Measurements from ENCODE around the gene MORN5.

MORN5 gene

DNA sequence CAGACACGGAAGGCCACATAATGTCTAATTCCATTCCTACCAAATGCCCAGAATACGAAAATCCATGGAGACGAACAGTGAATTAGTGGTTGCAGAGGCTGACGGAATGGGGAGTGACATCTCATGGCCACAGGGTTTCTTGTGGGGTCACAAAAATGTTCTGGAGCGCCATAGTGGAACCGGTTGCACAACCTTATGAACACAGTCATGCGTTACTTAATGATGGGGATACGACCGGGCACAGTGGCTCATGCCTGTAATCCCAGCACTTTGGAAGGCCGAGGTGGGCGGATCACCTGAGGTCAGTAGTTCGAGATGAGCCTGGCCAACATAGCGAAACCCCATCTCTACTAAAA, 40.6 kb upstream of the MORN5 start:
- H3K27ac ChIP-seq (ENCODE audit: extremely low read depth, low read depth, low read length), result no peak overlapping the region
- ChIA-PET CTCF (interaction anchor here (1.2 to 12.1 kb wide), 3 partner anchors 9 to 230 kb away, joined by 3 to 473 read pairs (median 371); partner anchors contain the start of gene TTLL11), POLR2A (no interaction called here)
- no peaks in the 10 kb centered on the region for H3K9me3 ChIP-seq (ENCODE audit: control insufficient read depth, insufficient read depth, low read depth, low read length)
- H3K4me3 ChIP-seq (ENCODE audit: low read depth, low read length), result no peak overlapping the region
- no peaks in the 10 kb centered on the region for H3K4me1 ChIP-seq (ENCODE audit: control insufficient read depth, insufficient read depth, low read length)
- no peaks in the 10 kb centered on the region for H3K36me3 ChIP-seq (ENCODE audit: control insufficient read depth in 2 of 2, insufficient read depth in 1 of 2, low read length in 2 of 2)
- no peak for TF ChIP-seq GLI4 (tag by site-specific recombination; IDR thresholded peaks at IDR 0.05)
- no peak for TF ChIP-seq GLI2 (tag by site-specific recombination; IDR thresholded peaks at IDR 0.05; ENCODE audit: borderline replicate concordance, low read depth)
- no peak for TF ChIP-seq TCF7L2 (IDR thresholded peaks at IDR 0.05; ENCODE audit: borderline replicate concordance, low read depth, low read length)
- TF ChIP-seq ZNF354C (tag by site-specific recombination; IDR thresholded peaks at IDR 0.05; ENCODE audit: borderline replicate concordance, low read depth), result no peak
- TF ChIP-seq, protein P1, sequence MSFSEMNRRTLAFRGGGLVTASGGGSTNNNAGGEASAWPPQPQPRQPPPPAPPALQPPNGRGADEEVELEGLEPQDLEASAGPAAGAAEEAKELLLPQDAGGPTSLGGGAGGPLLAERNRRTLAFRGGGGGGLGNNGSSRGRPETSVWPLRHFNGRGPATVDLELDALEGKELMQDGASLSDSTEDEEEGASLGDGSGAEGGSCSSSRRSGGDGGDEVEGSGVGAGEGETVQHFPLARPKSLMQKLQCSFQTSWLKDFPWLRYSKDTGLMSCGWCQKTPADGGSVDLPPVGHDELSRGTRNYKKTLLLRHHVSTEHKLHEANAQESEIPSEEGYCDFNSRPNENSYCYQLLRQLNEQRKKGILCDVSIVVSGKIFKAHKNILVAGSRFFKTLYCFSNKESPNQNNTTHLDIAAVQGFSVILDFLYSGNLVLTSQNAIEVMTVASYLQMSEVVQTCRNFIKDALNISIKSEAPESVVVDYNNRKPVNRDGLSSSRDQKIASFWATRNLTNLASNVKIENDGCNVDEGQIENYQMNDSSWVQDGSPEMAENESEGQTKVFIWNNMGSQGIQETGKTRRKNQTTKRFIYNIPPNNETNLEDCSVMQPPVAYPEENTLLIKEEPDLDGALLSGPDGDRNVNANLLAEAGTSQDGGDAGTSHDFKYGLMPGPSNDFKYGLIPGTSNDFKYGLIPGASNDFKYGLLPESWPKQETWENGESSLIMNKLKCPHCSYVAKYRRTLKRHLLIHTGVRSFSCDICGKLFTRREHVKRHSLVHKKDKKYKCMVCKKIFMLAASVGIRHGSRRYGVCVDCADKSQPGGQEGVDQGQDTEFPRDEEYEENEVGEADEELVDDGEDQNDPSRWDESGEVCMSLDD (tag by site-specific recombination; IDR thresholded peaks at IDR 0.05), result no peak
- no peak for TF ChIP-seq WT1 (tag by site-specific recombination; IDR thresholded peaks at IDR 0.05)
- TF ChIP-seq IKZF3 (tag by site-specific recombination; IDR thresholded peaks at IDR 0.05), result no peak
- no peak for TF ChIP-seq ZIC2 (tag by site-specific recombination; IDR thresholded peaks at IDR 0.05)
- no peak for TF ChIP-seq ZNF629 (tag by site-specific recombination; IDR thresholded peaks at IDR 0.05)
- TF ChIP-seq MYNN (tag by site-specific recombination; IDR thresholded peaks at IDR 0.05; ENCODE audit: borderline replicate concordance), result no peak
- no peak for TF ChIP-seq ZNF623 (tag by site-specific recombination; IDR thresholded peaks at IDR 0.05)
- TF ChIP-seq ZNF114 (tag by site-specific recombination; IDR thresholded peaks at IDR 0.05), result no peak
- TF ChIP-seq ZNF768 (tag by site-specific recombination; IDR thresholded peaks at IDR 0.05), result no peak
- TF ChIP-seq ZNF2 (tag by site-specific recombination; IDR thresholded peaks at IDR 0.05), result no peak
- TF ChIP-seq FEZF1 (tag by site-specific recombination; IDR thresholded peaks at IDR 0.05), result no peak
- no peak for TF ChIP-seq ZBTB48 (tag by site-specific recombination; IDR thresholded peaks at IDR 0.05)
- TF ChIP-seq, protein P2, sequence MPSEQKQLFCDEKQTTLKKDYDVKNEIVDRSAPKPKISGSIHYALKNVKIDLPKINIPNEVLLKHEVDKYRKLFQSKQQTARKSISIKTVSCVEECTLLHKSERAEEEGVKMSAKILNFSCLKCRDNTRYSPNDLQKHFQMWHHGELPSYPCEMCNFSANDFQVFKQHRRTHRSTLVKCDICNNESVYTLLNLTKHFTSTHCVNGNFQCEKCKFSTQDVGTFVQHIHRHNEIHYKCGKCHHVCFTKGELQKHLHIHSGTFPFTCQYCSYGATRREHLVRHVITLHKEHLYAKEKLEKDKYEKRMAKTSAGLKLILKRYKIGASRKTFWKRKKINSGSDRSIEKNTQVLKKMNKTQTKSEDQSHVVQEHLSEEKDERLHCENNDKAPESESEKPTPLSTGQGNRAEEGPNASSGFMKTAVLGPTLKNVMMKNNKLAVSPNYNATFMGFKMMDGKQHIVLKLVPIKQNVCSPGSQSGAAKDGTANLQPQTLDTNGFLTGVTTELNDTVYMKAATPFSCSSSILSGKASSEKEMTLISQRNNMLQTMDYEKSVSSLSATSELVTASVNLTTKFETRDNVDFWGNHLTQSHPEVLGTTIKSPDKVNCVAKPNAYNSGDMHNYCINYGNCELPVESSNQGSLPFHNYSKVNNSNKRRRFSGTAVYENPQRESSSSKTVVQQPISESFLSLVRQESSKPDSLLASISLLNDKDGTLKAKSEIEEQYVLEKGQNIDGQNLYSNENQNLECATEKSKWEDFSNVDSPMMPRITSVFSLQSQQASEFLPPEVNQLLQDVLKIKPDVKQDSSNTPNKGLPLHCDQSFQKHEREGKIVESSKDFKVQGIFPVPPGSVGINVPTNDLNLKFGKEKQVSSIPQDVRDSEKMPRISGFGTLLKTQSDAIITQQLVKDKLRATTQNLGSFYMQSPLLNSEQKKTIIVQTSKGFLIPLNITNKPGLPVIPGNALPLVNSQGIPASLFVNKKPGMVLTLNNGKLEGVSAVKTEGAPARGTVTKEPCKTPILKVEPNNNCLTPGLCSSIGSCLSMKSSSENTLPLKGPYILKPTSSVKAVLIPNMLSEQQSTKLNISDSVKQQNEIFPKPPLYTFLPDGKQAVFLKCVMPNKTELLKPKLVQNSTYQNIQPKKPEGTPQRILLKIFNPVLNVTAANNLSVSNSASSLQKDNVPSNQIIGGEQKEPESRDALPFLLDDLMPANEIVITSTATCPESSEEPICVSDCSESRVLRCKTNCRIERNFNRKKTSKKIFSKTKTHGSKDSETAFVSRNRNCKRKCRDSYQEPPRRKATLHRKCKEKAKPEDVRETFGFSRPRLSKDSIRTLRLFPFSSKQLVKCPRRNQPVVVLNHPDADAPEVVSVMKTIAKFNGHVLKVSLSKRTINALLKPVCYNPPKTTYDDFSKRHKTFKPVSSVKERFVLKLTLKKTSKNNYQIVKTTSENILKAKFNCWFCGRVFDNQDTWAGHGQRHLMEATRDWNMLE (tag by site-specific recombination; conservative IDR thresholded peaks at IDR 0.05; ENCODE audit: low read depth), result no peak
- no peak for TF ChIP-seq ZNF202 (tag by site-specific recombination; IDR thresholded peaks at IDR 0.05; ENCODE audit: borderline replicate concordance)
- TF ChIP-seq, protein P3, sequence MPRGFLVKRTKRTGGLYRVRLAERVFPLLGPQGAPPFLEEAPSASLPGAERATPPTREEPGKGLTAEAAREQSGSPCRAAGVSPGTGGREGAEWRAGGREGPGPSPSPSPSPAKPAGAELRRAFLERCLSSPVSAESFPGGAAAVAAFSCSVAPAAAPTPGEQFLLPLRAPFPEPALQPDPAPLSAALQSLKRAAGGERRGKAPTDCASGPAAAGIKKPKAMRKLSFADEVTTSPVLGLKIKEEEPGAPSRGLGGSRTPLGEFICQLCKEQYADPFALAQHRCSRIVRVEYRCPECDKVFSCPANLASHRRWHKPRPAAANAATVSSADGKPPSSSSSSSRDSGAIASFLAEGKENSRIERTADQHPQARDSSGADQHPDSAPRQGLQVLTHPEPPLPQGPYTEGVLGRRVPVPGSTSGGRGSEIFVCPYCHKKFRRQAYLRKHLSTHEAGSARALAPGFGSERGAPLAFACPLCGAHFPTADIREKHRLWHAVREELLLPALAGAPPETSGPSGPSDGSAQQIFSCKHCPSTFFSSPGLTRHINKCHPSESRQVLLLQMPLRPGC (tag by site-specific recombination; IDR thresholded peaks at IDR 0.05), result no peak
- TF ChIP-seq, protein P4, sequence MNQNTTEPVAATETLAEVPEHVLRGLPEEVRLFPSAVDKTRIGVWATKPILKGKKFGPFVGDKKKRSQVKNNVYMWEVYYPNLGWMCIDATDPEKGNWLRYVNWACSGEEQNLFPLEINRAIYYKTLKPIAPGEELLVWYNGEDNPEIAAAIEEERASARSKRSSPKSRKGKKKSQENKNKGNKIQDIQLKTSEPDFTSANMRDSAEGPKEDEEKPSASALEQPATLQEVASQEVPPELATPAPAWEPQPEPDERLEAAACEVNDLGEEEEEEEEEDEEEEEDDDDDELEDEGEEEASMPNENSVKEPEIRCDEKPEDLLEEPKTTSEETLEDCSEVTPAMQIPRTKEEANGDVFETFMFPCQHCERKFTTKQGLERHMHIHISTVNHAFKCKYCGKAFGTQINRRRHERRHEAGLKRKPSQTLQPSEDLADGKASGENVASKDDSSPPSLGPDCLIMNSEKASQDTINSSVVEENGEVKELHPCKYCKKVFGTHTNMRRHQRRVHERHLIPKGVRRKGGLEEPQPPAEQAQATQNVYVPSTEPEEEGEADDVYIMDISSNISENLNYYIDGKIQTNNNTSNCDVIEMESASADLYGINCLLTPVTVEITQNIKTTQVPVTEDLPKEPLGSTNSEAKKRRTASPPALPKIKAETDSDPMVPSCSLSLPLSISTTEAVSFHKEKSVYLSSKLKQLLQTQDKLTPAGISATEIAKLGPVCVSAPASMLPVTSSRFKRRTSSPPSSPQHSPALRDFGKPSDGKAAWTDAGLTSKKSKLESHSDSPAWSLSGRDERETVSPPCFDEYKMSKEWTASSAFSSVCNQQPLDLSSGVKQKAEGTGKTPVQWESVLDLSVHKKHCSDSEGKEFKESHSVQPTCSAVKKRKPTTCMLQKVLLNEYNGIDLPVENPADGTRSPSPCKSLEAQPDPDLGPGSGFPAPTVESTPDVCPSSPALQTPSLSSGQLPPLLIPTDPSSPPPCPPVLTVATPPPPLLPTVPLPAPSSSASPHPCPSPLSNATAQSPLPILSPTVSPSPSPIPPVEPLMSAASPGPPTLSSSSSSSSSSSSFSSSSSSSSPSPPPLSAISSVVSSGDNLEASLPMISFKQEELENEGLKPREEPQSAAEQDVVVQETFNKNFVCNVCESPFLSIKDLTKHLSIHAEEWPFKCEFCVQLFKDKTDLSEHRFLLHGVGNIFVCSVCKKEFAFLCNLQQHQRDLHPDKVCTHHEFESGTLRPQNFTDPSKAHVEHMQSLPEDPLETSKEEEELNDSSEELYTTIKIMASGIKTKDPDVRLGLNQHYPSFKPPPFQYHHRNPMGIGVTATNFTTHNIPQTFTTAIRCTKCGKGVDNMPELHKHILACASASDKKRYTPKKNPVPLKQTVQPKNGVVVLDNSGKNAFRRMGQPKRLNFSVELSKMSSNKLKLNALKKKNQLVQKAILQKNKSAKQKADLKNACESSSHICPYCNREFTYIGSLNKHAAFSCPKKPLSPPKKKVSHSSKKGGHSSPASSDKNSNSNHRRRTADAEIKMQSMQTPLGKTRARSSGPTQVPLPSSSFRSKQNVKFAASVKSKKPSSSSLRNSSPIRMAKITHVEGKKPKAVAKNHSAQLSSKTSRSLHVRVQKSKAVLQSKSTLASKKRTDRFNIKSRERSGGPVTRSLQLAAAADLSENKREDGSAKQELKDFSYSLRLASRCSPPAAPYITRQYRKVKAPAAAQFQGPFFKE (tag by site-specific recombination; IDR thresholded peaks at IDR 0.05; ENCODE audit: borderline replicate concordance), result no peak

Measured in HEK293 (cell line).